ENCODE results near the gene LRRC7.

DNA sequence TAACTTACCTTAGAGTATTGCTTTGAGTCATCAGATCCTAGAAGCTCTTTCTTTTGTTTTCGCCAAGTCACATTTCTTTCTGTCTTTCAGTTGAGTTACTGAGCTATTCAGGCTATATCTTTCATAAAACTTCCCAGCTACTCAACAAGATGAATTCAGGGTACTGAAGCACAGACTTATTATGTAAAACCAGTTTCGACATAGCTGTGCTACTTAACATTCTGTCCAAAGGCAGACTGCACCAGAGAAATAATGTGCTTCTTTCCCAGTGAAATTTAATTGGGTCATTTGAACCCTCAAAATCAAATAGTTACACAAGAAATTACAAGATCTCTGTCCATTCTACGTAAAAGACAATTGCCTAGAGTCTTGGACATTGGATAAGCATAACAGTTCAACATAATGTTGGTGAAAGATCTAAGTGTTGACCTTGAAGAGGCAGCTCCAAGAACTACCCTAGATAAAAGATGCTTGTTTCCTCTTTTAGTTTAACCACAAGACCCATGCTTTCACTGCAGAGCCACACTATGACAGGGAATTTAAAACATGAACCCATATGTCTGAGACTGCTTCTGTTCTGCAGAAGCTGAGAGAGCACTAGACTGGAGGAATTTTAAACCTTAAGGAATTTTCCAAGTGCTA lies 474.5 kb downstream of the LRRC7 start:
- TF ChIP-seq, protein P1, sequence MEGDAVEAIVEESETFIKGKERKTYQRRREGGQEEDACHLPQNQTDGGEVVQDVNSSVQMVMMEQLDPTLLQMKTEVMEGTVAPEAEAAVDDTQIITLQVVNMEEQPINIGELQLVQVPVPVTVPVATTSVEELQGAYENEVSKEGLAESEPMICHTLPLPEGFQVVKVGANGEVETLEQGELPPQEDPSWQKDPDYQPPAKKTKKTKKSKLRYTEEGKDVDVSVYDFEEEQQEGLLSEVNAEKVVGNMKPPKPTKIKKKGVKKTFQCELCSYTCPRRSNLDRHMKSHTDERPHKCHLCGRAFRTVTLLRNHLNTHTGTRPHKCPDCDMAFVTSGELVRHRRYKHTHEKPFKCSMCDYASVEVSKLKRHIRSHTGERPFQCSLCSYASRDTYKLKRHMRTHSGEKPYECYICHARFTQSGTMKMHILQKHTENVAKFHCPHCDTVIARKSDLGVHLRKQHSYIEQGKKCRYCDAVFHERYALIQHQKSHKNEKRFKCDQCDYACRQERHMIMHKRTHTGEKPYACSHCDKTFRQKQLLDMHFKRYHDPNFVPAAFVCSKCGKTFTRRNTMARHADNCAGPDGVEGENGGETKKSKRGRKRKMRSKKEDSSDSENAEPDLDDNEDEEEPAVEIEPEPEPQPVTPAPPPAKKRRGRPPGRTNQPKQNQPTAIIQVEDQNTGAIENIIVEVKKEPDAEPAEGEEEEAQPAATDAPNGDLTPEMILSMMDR (conservative IDR thresholded peaks at IDR 0.05 in 1 of 2, IDR thresholded peaks at IDR 0.05 in 1 of 2; ENCODE audit: low read depth in 1 of 2, low read length in 2 of 2), result no peak
- TF ChIP-seq EZH2 (IDR thresholded peaks at IDR 0.05; ENCODE audit: low read length, missing control alignments), result no peak

All from fibroblast of lung (primary cell).